Prostate gland (tissue), 2 donors: ENCODE data around the gene CDC42BPA. TPM values are rescaled to one million over a fixed set of nuclear protein-coding genes. Genes with fewer than 3 reads are reported as not detected.

Source experiments
- DNase-seq: peaks from one replicate; pipeline ENCODE4 v3.0.0-alpha.2; 2019; ENCODE audit warnings: low spot score
- H3K27ac ChIP-seq, 2 donors: fragments of 200-600 bp; sonication (generic); 2 replicates each; pipeline ENCODE4 v1.5.1; 2017 to 2019
- H3K27me3 ChIP-seq: fragments of 200-600 bp; sonication (generic); replicated peaks from 2 replicates; pipeline ENCODE4 v1.5.1; 2019; ENCODE audit not compliant: insufficient read depth
- H3K36me3 ChIP-seq, 2 donors: fragments of 200-600 bp; sonication (generic); 1 replicate in 1 of 2; 2 replicates in 1 of 2; pipeline versions ENCODE4 v1.5.1 to v1.8.1; 2017 to 2019
- H3K4me1 ChIP-seq: fragments of 200-600 bp; sonication (generic); replicated peaks from 2 replicates; pipeline ENCODE4 v1.5.1; 2019
- H3K4me3 ChIP-seq, 2 donors: fragments of 200-600 bp; sonication (generic); 2 replicates each; pipeline ENCODE4 v1.5.1; 2017 to 2019
- H3K9me3 ChIP-seq: fragments of 200-600 bp; sonication (generic); 2 replicates; pipeline ENCODE4 v1.5.1; 2017
- CTCF ChIP-seq, 4 experiments: fragments of 200-600 bp in 2 of 4; fragments of 450-650 bp in 2 of 4; sonication (generic) in 2 of 4; IDR thresholded peaks; 1 replicate in 3 of 4; 2 replicates in 1 of 4; pipeline ENCODE4 v1.5.1; 2016 to 2019; ENCODE audit warnings: antibody characterized with exemption in 4 of 4, mild to moderate bottlenecking in 2 of 4, moderate library complexity in 2 of 4
- POLR2A ChIP-seq: fragments of 450-650 bp; IDR thresholded peaks from one replicate; pipeline ENCODE4 v1.6.1; 2016; ENCODE audit warnings: antibody characterized with exemption, mild to moderate bottlenecking
- POLR2AphosphoS5 ChIP-seq: sonication (generic); formaldehyde crosslinking; IDR thresholded peaks from one replicate; pipeline ENCODE4 v1.6.1; 2017; ENCODE audit warnings: antibody characterized with exemption
- WGBS: methylation state at CpG from one replicate; pipeline ENCODE4 v1.1.5; 2018; 5-methylcytosine and 5-hydroxymethylcytosine counted together
- intact Hi-C: fragments of 100-400 bp; cut with DNase I; formaldehyde crosslinking; loops from one replicate; pipeline ENCODE4 v1.14.2; 2022
- total RNA-seq, 2 donors: library from RNA; depleted of rRNA; stranded (reverse); fragments of >200 nt; gene quantifications; one replicate each; pipeline ENCODE4 v1.1.0, GENCODE V29; 2016

CDC42BPA gene
- total RNA-seq, 2 donors from 2014 or later, result 31.3 to 76.9 TPM

- no peak for TF ChIP-seq POLR2A
- peak; percentile 55 for TF ChIP-seq POLR2AphosphoS5
- no peak for TF ChIP-seq CTCF (IDR thresholded peaks at IDR 0.05)
- Histone ChIP-seq H3K4me3 (no peak overlapping the region), H3K36me3 (no peaks in the 10 kb centered on the region), H3K4me1 (peaks cover 10% of the 10 kb centered on the region), H3K27me3 (no peaks in the 10 kb centered on the region), H3K27ac (peak overlapping the region; percentile 21 to 56), H3K9me3 (no peaks in the 10 kb centered on the region)
- intact Hi-C loops, result no loop called here
- 54% methylated on average over 11 of the region's 11 CpGs for WGBS
- DNase-seq, result no peak
These were observed 344.3 kb downstream of the CDC42BPA start for GRCh38 chr1:226973898-226974543.

- no peaks in the 10 kb centered on the region for H3K36me3 ChIP-seq
- intact Hi-C loops, result no loop called here
- H3K4me3 ChIP-seq, result no peak overlapping the region
- H3K9me3 ChIP-seq, result no peaks in the 10 kb centered on the region
- no peaks in the 10 kb centered on the region for H3K27me3 ChIP-seq
- H3K27ac ChIP-seq, result peak overlapping the region; percentile 21 to 56
- DNase-seq, result no peak
- TF ChIP-seq POLR2AphosphoS5, result no peak
- no peak for TF ChIP-seq POLR2A
- TF ChIP-seq CTCF (IDR thresholded peaks at IDR 0.05), result no peak
- 83% methylated on average over 5 of the region's 5 CpGs for WGBS
- H3K4me1 ChIP-seq, result peaks cover 10% of the 10 kb centered on the region
These were observed 344.9 kb downstream of the CDC42BPA start for GRCh38 chr1:226973371-226973897.

GRCh38 chr1:226972931-226973330 is 345.4 kb downstream of the CDC42BPA start:
- H3K36me3 ChIP-seq, result no peaks in the 10 kb centered on the region
- no peak for DNase-seq
- intact Hi-C loops, result no loop called here
- H3K27me3 ChIP-seq, result no peaks in the 10 kb centered on the region
- H3K4me3 ChIP-seq, result no peak overlapping the region
- H3K9me3 ChIP-seq, result no peaks in the 10 kb centered on the region
- no peak for TF ChIP-seq POLR2A
- no peak for TF ChIP-seq POLR2AphosphoS5
- TF ChIP-seq CTCF (IDR thresholded peaks at IDR 0.05), result no peak
- WGBS, result 85% methylated on average over 6 of the region's 6 CpGs
- peak overlapping the region; percentile 21 to 56 for H3K27ac ChIP-seq
- H3K4me1 ChIP-seq, result peaks cover 10% of the 10 kb centered on the region

- WGBS, result 97% methylated on average over 1 of the region's 1 CpG
- Histone ChIP-seq H3K27me3 (no peaks in the 10 kb centered on the region), H3K4me3 (no peak overlapping the region), H3K36me3 (no peaks in the 10 kb centered on the region), H3K4me1 (peaks cover 10% of the 10 kb centered on the region), H3K9me3 (no peaks in the 10 kb centered on the region), H3K27ac (no peak overlapping the region)
- DNase-seq, result no peak
- TF ChIP-seq POLR2AphosphoS5 (no peak), POLR2A (no peak), CTCF (IDR thresholded peaks at IDR 0.05) (no peak)
- intact Hi-C loops, result no loop called here
These were observed 346.5 kb downstream of the CDC42BPA start for GRCh38 chr1:226971765-226972164.

- H3K27me3 ChIP-seq, result no peaks in the 10 kb centered on the region
- no peaks in the 10 kb centered on the region for H3K9me3 ChIP-seq
- no peak overlapping the region for H3K4me3 ChIP-seq
- H3K27ac ChIP-seq, result no peak overlapping the region
- 63% methylated on average over 3 of the region's 3 CpGs for WGBS
- no peaks in the 10 kb centered on the region for H3K4me1 ChIP-seq
- no peak for DNase-seq
- TF ChIP-seq POLR2AphosphoS5, result no peak
- no peak for TF ChIP-seq POLR2A
- intact Hi-C loops, result no loop called here
- H3K36me3 ChIP-seq, result no peaks in the 10 kb centered on the region
These were observed 350.6 kb downstream of the CDC42BPA start for GRCh38 chr1:226967665-226968064.
